HTR-8/SVneo (cell line): ENCODE results near the gene DCK.

Experiments used
- DNase-seq: peaks from one replicate; pipeline ENCODE4 v3.0.0; 2011; ENCODE audit warnings: low spot score, mixed read lengths; ENCODE audit not compliant: insufficient read length
- FAIRE-seq: peaks from 2 replicates; lab custom pipeline; 2011; peaks lifted over from hg19 to GRCh38; lab: Jason Lieb, UNC

The DCK gene

GRCh38 chr4:70993181-70994068 is at the start of gene DCK:
Gene DCK, plus strand, starts transcription at chr4:70993649. Its CDS starts 187 bp downstream, at chr4:70993836.
- FAIRE-seq, result peak; percentile 66
- peak; percentile 73 for DNase-seq

GRCh38 chr4:70945046-70945445 is 48.4 kb upstream of the DCK start:
- no peak for FAIRE-seq
- DNase-seq, result no peak

GRCh38 chr4:70945452-70946055 is 47.9 kb upstream of the DCK start:
- FAIRE-seq (no peak), DNase-seq (no peak)

GRCh38 chr4:70946939-70947338 is 46.5 kb upstream of the DCK start:
- FAIRE-seq, result no peak
- DNase-seq, result no peak

- DNase-seq, result no peak
- no peak for FAIRE-seq
Measured at GRCh38 chr4:70948665-70949260, 44.7 kb upstream of the DCK start.

GRCh38 chr4:70954032-70954431 is 39.4 kb upstream of the DCK start:
- FAIRE-seq (no peak), DNase-seq (no peak)

GRCh38 chr4:70956549-70957210 is 36.8 kb upstream of the DCK start:
- DNase-seq, result no peak
- no peak for FAIRE-seq

GRCh38 chr4:70958681-70959080 is 34.8 kb upstream of the DCK start:
- DNase-seq, result no peak

GRCh38 chr4:70969076-70969475 is 24.4 kb upstream of the DCK start:
- DNase-seq (no peak), FAIRE-seq (no peak)

More at GRCh38 chr4:70958681-70959080, 34.8 kb upstream of the DCK start:
- FAIRE-seq, result no peak

- DNase-seq (no peak), FAIRE-seq (no peak)
Measured at GRCh38 chr4:70976252-70976651, 17.2 kb upstream of the DCK start.

- FAIRE-seq (no peak), DNase-seq (no peak)
Measured at GRCh38 chr4:70979445-70980008, 13.9 kb upstream of the DCK start.

GRCh38 chr4:70980196-70980595 is 13.3 kb upstream of the DCK start:
- DNase-seq (no peak), FAIRE-seq (no peak)

GRCh38 chr4:70984106-70984505 is 9.3 kb upstream of the DCK start:
- DNase-seq (no peak), FAIRE-seq (no peak)

GRCh38 chr4:70984589-70984988 is 8.9 kb upstream of the DCK start:
- FAIRE-seq, result no peak
- no peak for DNase-seq

- DNase-seq (no peak), FAIRE-seq (no peak)
Measured at GRCh38 chr4:70991596-70991995, 1.9 kb upstream of the DCK start.

- DNase-seq (no peak), FAIRE-seq (no peak)
Measured at GRCh38 chr4:70992391-70992881, 1.0 kb upstream of the DCK start.

GRCh38 chr4:70994069-70994366 is 569 bp downstream of the DCK start:
- FAIRE-seq (no peak), DNase-seq (no peak)

- DNase-seq (no peak), FAIRE-seq (no peak)
Measured at GRCh38 chr4:70994387-70995099, 1.1 kb downstream of the DCK start.

GRCh38 chr4:70996018-70996360 is 2.5 kb downstream of the DCK start:
- DNase-seq (no peak), FAIRE-seq (no peak)

- FAIRE-seq, result no peak
- DNase-seq, result no peak
Measured at GRCh38 chr4:70997036-70997435, 3.6 kb downstream of the DCK start.
